ENCODE results near the gene EPN1. TPM values are rescaled to one million over a fixed set of nuclear protein-coding genes. Genes with fewer than 3 reads are reported as not detected.

EPN1 gene
- polyA plus RNA-seq, 1 experiment, result 60.8 TPM

DNA sequence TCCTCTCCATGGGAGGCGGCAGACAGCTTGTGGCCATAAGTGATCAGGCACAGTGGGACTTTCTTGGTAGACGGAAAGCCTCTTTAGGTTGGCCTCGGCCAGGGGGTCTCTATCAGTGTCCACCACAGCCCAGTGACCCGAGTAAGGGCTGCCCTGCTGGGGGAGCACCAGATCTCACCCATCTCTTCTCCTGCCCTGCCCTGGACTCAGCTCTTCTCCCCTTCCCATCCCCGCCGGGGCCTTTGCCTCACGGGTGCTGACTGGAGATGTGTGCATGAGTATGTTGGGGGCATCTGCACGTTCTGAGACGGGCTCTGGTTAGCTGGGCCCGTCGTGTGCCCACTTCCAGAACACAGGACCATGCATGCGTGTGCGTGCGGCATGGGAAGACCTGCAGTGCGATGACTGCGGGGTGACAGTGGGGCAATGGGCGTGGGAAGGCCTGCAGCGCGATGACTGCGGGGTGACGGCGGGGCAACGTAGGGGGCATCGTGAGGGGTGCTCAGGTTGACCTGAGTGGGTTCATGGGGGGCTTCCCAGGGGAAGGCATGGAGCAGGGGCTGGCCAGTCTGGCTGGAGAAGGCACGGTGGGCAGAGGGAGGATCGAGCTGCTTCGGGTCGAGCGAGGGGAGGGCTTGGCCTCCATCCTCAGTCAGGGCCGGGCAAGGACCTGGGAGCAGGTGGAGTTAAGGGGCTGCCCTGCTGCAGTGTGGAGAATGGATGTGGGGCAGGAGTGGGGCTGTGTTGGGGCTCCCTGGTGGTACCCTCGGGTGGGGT is 15.9 kb downstream of the EPN1 start:
- CTCF ChIA-PET, result no interaction called here
- no peak for TF ChIP-seq CTCF (IDR thresholded peaks at IDR 0.05; ENCODE audit: insufficient read depth, low read depth, low read length)
- no peak for DNase-seq (ENCODE audit: low read depth)
- no peaks in the 10 kb centered on the region for H3K27me3 ChIP-seq (ENCODE audit: control insufficient read depth, insufficient read depth, low read length)
- no peak overlapping the region for H3K4me3 ChIP-seq (ENCODE audit: low read depth, low read length)
- peaks cover 46% of the 10 kb centered on the region for H3K36me3 ChIP-seq (ENCODE audit: control insufficient read depth, insufficient read depth, low read length)
- POLR2A ChIA-PET, result no interaction called here

GRCh38 chr19:55691561-55692481 is 16.8 kb downstream of the EPN1 start:
- no peak for TF ChIP-seq CTCF (IDR thresholded peaks at IDR 0.05; ENCODE audit: insufficient read depth, low read depth, low read length)
- Histone ChIP-seq H3K4me3 (ENCODE audit: low read depth, low read length) (no peak overlapping the region), H3K27me3 (ENCODE audit: control insufficient read depth, insufficient read depth, low read length) (no peaks in the 10 kb centered on the region), H3K36me3 (ENCODE audit: control insufficient read depth, insufficient read depth, low read length) (peaks cover 44% of the 10 kb centered on the region)
- ChIA-PET POLR2A (no interaction called here), CTCF (no interaction called here)
- no peak for DNase-seq (ENCODE audit: low read depth)

GRCh38 chr19:55692681-55693081 is 17.7 kb downstream of the EPN1 start:
- POLR2A ChIA-PET, result no interaction called here
- TF ChIP-seq CTCF (IDR thresholded peaks at IDR 0.05; ENCODE audit: insufficient read depth, low read depth, low read length), result no peak

GRCh38 chr19:55693336-55693974 is 18.4 kb downstream of the EPN1 start:
- ChIA-PET CTCF (no interaction called here), POLR2A (no interaction called here)
- no peak for TF ChIP-seq CTCF (IDR thresholded peaks at IDR 0.05; ENCODE audit: insufficient read depth, low read depth, low read length)
- H3K4me3 ChIP-seq (ENCODE audit: low read depth, low read length), result no peak overlapping the region
- H3K27me3 ChIP-seq (ENCODE audit: control insufficient read depth, insufficient read depth, low read length), result no peaks in the 10 kb centered on the region
- peaks cover 42% of the 10 kb centered on the region for H3K36me3 ChIP-seq (ENCODE audit: control insufficient read depth, insufficient read depth, low read length)
- DNase-seq (ENCODE audit: low read depth), result no peak

More at GRCh38 chr19:55692681-55693081, 17.7 kb downstream of the EPN1 start:
- H3K27me3 ChIP-seq (ENCODE audit: control insufficient read depth, insufficient read depth, low read length), result no peaks in the 10 kb centered on the region
- H3K36me3 ChIP-seq (ENCODE audit: control insufficient read depth, insufficient read depth, low read length), result peaks cover 43% of the 10 kb centered on the region
- no peak for DNase-seq (ENCODE audit: low read depth)
- CTCF ChIA-PET, result no interaction called here
- H3K4me3 ChIP-seq (ENCODE audit: low read depth, low read length), result no peak overlapping the region

- H3K36me3 ChIP-seq (ENCODE audit: control insufficient read depth, insufficient read depth, low read length), result peaks cover 36% of the 10 kb centered on the region
- H3K27me3 ChIP-seq (ENCODE audit: control insufficient read depth, insufficient read depth, low read length), result no peaks in the 10 kb centered on the region
- no peak for DNase-seq (ENCODE audit: low read depth)
- H3K4me3 ChIP-seq (ENCODE audit: low read depth, low read length), result no peak overlapping the region
- TF ChIP-seq CTCF (IDR thresholded peaks at IDR 0.05; ENCODE audit: insufficient read depth, low read depth, low read length), result no peak
- CTCF ChIA-PET, result no interaction called here
- POLR2A ChIA-PET, result no interaction called here
Measured at GRCh38 chr19:55694241-55694655, 19.2 kb downstream of the EPN1 start.
